ENCODE measurements around the gene AK3.

Gene AK3

GRCh38 chr9:4750023-4750673 lies 9.1 kb upstream of the AK3 start:
- Histone ChIP-seq H3K4me3 (no peak overlapping the region), H3K27ac (no peak overlapping the region)

GRCh38 chr9:4748612-4749011 lies 7.6 kb upstream of the AK3 start:
- no peak overlapping the region for H3K4me3 ChIP-seq
- H3K27ac ChIP-seq = no peak overlapping the region

GRCh38 chr9:4746278-4747030 lies 5.5 kb upstream of the AK3 start:
- no peak overlapping the region for H3K4me3 ChIP-seq

GRCh38 chr9:4743131-4743875 lies 2.3 kb upstream of the AK3 start:
- Histone ChIP-seq H3K4me3 (no peak overlapping the region), H3K27ac (peak overlapping the region in 8 of 21 experiments; percentile 5 to 95 (median 32))

More at GRCh38 chr9:4746278-4747030, 5.5 kb upstream of the AK3 start:
- no peak overlapping the region for H3K27ac ChIP-seq

- Histone ChIP-seq H3K4me3 (peak overlapping the region in 1 of 7 experiments; percentile 86), H3K27ac (peak overlapping the region in 17 of 21 experiments; percentile 70 to 97 (median 92))
Observed at GRCh38 chr9:4742246-4742645, 1.2 kb upstream of the AK3 start.

GRCh38 chr9:4741365-4742089 lies 525 bp upstream of the AK3 start:
- peak overlapping the region; percentile 75 to 89 (median 78) for H3K4me3 ChIP-seq
- peak overlapping the region; percentile 54 to 97 (median 90) for H3K27ac ChIP-seq

- H3K27ac ChIP-seq = peak overlapping the region; percentile 54 to 97 (median 90)
- H3K4me3 ChIP-seq = peak overlapping the region; percentile 75 to 89 (median 78)
Observed at GRCh38 chr9:4740388-4740637, 689 bp downstream of the AK3 start.

GRCh38 chr9:4739587-4740387 lies 1.2 kb downstream of the AK3 start:
- H3K4me3 ChIP-seq = peak overlapping the region; percentile 75 to 89 (median 78)
- H3K27ac ChIP-seq = peak overlapping the region in 19 of 21 experiments; percentile 54 to 97 (median 91)

- Histone ChIP-seq H3K27ac (peak overlapping the region in 3 of 21 experiments; percentile 94), H3K4me3 (peak overlapping the region in 6 of 7 experiments; percentile 78 to 89 (median 79))
Observed at GRCh38 chr9:4738866-4739586, 2.0 kb downstream of the AK3 start.

- Histone ChIP-seq H3K4me3 (no peak overlapping the region), H3K27ac (no peak overlapping the region)
Observed at GRCh38 chr9:4734150-4734549, 6.9 kb downstream of the AK3 start.

GRCh38 chr9:4732890-4733289 lies 8.1 kb downstream of the AK3 start:
- no peak overlapping the region for H3K4me3 ChIP-seq
- H3K27ac ChIP-seq = no peak overlapping the region

GRCh38 chr9:4727593-4727992 lies 13.4 kb downstream of the AK3 start:
- Histone ChIP-seq H3K27ac (no peak overlapping the region), H3K4me3 (no peak overlapping the region)

- no peak overlapping the region for H3K27ac ChIP-seq
Observed at GRCh38 chr9:4725706-4726442, 15.1 kb downstream of the AK3 start.

GRCh38 chr9:4721736-4722135 lies 19.3 kb downstream of the AK3 start:
- Histone ChIP-seq H3K27ac (no peak overlapping the region), H3K4me3 (no peak overlapping the region)

More at GRCh38 chr9:4725706-4726442, 15.1 kb downstream of the AK3 start:
- H3K4me3 ChIP-seq = no peak overlapping the region

GRCh38 chr9:4718911-4719310 lies 22.1 kb downstream of the AK3 start:
- Histone ChIP-seq H3K27ac (no peak overlapping the region), H3K4me3 (no peak overlapping the region)

GRCh38 chr9:4717815-4718214 lies 23.2 kb downstream of the AK3 start:
- H3K27ac ChIP-seq = no peak overlapping the region
- no peak overlapping the region for H3K4me3 ChIP-seq

- Histone ChIP-seq H3K4me3 (no peak overlapping the region), H3K27ac (no peak overlapping the region)
Observed at GRCh38 chr9:4716163-4716562, 24.8 kb downstream of the AK3 start.

All from skin epidermis (tissue), 12 donors.